HG02943 (cell line): Measurements from ENCODE around the gene EIF4G1.
"Not testable (repeated sequence)": the region's sequence is repeated elsewhere in the genome, so short reads cannot be mapped to it uniquely, and the experiment has no call there.

Experiments
- ATAC-seq: cut with Tn5 transposase; IDR thresholded peaks from one replicate; pipeline ENCODE4 v1.9.1; 2021; ENCODE audit warnings: mild to moderate bottlenecking, low read depth, moderate library complexity; ENCODE audit not compliant: unreplicated experiment

The EIF4G1 gene

DNA sequence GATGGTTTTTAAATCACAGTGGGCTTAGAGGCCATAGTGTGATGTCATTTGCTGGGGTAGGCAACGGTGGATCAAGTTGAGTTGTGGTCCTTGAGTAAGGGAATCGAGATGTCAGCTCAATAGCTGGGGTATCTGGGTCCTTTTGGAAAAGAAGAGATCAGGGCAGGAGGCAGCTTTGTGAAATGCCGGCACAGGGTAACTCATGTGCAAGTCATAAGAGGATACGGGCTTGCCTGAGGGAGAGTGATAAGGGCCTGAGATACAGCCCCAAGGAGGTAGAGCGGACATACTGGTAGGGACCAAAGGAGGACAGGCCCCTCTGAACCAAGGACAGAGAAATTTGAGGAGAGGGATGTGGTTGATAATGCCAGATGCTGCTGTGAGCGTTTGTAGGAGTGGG, 18.8 kb downstream of the EIF4G1 start:
- ATAC-seq, result no peak

DNA sequence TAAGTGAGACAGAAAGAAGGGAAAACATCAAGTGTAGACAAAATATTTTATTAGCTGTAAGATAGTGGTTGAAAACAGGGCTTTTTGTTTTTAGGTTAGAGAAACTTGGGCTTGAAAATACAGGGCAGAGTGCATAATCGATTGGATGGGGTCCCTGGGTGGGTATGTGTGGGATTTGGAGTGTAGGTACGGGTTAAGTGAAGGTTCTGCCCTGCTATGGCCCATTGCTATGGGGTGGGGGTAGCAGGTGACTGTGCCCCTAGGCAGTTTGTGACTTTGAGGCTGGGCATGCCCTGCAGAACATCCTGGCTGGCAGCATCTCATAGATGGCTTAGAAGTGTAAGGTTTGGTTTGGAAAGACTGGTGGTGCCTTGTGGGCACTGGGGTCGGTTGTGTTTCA, 19.3 kb downstream of the EIF4G1 start:
- ATAC-seq, result no peak

DNA sequence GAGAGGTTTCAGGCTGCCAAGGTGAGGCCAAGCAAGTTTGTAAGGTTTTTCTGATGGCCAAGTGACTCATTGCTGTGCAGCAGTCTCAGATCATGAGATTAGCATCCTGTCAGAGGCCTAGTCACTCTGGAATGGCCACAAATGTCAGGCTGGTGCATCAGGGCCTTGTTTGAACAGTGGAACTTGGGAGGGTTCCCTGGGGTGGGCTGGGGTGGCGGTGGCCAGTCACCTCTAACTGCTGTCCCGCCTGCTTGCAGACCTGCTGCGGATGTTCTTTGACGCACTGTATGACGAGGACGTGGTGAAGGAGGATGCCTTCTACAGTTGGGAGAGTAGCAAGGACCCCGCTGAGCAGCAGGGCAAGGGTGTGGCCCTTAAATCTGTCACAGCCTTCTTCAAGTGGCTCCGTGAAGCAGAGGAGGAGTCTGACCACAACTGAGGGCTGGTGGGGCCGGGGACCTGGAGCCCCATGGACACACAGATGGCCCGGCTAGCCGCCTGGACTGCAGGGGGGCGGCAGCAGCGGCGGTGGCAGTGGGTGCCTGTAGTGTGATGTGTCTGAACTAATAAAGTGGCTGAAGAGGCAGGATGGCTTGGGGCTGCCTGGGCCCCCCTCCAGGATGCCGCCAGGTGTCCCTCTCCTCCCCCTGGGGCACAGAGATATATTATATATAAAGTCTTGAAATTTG, 20.2 kb downstream of the EIF4G1 start:
- ATAC-seq, result no peak

DNA sequence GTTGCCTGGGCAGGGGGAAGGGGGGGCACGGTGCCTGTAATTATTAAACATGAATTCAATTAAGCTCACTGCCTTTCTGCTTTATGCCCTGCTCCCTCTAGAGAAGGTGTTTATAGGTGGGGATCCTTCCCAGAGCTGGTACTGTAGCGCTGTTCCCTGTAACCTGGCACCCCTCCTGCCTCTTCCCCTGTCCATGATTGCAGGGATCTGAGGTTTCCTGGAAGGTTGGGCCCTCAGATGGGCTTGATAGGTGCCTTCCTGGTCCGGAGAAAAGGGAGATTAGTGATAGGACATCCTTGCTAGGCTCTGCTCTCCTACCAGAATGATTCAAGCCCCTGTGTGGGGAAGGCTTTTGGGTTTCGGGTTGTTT, 20.9 kb downstream of the EIF4G1 start:
- ATAC-seq, result peak; percentile 22

DNA sequence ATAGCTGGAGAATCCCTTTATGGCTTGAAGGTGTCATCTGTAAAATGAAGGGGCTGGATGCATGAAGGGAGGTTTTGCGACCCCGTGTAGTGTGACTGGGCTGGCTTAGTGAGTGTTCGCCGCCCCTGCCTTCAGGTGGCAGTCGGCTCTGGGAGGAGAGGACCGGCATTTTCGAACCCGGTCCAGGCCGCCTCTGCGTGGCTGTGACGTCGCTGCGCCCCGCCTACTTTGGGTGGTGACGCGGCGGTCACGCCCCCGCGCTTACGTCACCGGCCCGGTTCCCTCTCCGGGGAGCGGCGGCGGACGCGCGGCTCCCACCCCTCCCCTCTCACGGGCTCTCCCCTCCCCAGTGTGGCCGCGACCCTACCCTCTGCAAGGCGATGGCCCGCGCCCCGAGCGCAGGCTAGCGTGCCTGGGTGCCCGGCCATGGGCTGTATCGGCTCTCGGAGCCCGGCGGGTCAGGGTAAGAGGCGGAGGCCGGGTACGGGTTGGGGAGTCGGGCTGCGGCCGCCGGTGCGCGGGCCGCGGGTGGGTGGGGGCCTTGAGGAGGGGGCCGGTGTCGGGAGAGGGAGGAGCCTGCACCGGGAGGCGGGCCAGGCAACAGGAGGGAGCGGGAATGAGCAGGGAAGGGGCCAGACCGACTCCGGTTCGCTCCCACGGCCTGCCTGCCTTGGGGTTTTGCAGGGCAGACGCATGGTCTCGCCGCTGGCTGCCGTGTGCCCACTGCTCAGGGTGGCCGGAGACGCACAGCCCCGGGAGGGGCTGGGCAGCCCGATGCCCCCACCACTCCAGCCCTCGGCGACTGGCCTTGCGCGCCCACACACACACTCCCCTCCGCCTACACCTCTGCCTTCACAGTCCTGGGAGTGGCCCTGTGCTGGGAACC, 21.5 kb downstream of the EIF4G1 start:
- peak; percentile 63 for ATAC-seq

DNA sequence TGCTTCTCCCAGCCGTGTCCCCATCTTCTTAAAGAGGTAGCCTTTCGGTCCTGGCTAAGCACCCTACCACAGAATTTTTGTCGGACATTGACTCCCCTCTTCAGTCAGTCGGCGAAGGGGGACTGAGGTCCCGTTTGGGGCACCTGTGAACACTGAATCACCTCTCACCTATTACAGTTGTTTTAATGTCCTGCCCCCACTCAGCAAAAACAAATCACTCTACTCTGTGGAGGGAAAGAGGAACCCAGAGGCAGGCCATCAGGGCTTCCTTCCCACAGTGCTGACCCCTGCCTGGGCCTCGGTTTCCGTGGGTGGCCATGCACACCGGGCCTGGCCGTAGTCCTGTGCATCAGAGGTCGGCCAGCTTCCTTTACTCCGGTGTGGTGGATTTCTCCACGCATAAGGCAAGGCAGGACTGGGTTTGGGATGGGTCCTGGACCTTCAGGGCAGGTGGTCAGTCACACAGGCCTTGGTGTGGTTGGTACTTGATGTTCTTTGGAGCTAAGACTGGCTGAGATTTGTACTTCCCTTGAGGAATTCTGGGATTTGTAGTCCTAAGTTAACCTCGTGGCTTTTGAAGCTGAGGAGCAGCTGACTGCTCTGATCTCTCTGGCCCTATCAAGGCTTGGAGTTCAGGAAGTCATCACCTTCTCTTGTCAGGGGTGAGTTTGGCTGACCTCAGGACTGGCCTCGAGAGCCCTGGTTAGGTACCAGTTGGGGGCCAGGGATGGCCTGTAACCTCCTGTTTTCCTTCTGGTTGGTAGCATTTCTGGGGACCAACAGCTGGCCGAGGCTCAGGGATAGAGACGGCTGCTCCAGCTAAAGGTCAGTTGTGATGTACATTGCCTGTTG, 22.4 kb downstream of the EIF4G1 start:
- no peak for ATAC-seq

DNA sequence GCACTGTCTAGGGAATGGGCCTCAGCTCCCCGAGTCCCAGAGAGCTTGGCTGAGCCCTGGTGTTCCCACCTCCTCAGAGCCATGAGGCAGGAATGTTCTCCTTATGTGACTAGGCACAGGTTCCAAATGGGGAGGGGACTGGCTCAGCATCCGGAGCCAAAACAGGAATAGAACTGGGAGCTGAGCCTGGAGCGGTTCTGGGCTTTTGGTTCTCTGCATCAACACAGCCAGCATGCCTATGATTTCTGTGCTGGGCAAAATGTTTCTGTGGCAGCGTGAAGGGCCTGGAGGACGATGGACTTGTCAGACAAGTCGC, 23.0 kb downstream of the EIF4G1 start, which contains the start of gene FAM131A:
Gene FAM131A, plus strand, starts transcription at position 202 of the 316 bp plus-strand sequence. Its CDS starts 31 bp downstream, at position 233.
- no peak for ATAC-seq

- no peak for ATAC-seq
Observed at GRCh38 chr3:184337981-184338380, 23.6 kb downstream of the EIF4G1 start.

DNA sequence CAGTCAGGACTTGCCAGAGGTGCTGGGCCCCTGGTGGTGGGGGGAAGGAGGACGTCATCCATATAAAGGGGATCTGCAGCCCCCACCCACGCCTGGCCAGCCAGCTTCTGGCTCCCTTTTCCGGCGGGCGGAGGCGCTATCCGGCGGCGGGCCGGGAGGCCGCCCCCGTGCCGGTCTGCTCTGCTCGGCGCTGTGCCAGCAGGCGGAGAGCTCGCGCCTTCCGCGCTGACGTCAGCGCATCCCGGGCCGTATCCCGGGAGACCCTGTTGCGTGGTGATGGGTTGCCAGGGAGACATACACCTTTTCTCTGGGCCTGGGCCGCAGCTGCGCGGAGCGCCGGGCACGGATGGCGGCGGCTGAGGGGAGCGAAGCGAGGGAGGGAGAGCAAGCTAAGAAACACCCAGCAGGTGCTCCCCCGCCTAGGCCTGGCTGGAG, 24.1 kb downstream of the EIF4G1 start:
- no peak for ATAC-seq

DNA sequence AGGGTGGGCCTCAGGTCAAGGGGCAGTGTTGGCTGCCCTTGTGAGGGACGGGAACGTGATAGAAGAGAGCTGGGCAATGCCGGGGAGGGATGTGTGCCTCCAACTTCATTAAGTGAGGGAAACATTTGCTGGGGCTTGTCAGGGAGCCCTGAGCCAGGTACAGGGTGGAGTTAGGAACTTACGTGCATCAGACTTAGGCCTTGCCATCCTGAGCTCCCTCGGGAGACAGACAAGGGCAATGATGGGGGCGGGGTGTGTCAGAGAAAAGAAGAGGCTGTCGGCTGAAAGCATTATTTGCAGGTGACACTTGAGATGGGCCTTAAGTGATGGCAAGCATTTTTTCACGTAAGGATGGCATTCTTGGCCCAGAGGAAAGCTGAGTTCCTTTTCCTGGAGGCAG, 24.6 kb downstream of the EIF4G1 start:
- no peak for ATAC-seq

DNA sequence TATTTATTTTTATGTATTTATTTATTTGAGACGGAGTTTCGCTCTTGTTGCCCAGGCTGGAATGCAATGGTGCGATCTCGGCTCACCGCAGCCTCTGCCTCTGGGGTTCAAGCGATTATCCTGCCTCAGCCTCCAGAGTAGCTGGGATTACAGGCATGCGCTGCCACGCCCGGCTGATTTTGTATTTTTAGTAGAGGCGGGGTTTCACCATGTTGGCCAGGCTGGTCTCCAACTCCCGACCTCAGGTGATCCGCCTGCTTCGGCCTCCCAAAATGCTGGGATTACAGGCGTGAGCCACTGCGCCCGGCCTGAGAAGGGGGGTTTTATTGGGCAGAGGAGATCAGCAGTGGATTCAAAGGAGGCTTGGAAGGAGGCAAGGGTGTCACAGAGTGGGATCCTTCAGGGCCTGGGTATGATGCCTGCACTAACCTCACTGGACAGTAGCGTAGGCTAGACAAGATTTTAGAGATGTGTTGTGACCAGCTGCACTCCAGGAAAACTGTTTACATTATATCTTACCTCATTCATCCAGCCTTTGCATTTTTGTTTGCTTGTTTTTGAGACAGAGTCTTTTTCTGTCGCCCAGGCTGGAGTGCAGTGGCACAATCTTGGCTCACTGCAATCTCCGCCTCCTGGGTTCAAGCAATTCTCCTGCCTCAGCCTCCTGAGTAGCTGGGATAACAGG, 25.2 kb downstream of the EIF4G1 start:
- ATAC-seq, result not testable (repeated sequence)

GRCh38 chr3:184341925-184342324, 27.5 kb downstream of the EIF4G1 start:
- no peak for ATAC-seq

DNA sequence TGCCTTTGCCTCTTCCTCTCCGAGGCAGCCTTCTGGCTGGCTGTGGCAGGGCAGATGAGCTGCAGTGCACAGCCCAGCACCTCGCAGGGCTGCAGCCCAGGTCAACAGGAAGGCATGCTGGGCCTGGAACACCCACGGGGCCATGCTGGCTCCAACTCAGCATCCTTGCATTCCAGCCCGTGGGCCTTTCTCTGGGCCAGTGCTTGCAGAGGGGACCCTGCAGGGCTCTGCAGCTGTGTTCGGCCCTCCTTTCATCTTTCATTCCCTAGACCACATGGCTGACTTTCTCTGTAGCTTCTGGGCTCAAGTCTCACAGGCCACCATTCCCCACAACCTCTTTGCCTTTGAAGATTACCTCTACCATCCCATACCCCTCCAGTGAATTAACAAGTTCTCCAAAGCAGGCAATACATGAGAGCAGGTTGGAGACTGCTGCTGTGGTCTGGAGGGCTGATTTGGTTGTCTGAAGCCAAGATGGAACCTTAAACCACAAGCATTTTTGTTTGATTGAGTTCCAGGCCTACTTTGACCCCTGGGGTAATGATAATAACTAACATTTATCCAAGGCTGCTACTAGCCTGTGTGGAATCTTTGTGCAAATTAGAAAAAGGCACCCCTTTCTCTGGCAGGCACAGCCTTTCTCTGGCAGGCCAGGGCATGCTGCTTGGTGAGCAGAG, 28.9 kb downstream of the EIF4G1 start:
- ATAC-seq, result no peak

- no peak for ATAC-seq
Observed at GRCh38 chr3:184344579-184345316, 30.3 kb downstream of the EIF4G1 start.

DNA sequence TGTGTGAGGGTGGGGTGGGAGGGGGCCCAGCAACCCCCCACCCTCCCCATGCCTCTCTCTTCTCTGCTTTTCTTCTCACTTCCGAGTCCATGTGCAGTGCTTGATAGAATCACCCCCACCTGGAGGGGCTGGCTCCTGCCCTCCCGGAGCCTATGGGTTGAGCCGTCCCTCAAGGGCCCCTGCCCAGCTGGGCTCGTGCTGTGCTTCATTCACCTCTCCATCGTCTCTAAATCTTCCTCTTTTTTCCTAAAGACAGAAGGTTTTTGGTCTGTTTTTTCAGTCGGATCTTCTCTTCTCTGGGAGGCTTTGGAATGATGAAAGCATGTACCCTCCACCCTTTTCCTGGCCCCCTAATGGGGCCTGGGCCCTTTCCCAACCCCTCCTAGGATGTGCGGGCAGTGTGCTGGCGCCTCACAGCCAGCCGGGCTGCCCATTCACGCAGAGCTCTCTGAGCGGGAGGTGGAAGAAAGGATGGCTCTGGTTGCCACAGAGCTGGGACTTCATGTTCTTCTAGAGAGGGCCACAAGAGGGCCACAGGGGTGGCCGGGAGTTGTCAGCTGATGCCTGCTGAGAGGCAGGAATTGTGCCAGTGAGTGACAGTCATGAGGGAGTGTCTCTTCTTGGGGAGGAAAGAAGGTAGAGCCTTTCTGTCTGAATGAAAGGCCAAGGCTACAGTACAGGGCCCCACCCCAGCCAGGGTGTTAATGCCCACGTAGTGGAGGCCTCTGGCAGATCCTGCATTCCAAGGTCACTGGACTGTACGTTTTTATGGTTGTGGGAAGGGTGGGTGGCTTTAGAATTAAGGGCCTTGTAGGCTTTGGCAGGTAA, 31.1 kb downstream of the EIF4G1 start:
- ATAC-seq, result no peak

DNA sequence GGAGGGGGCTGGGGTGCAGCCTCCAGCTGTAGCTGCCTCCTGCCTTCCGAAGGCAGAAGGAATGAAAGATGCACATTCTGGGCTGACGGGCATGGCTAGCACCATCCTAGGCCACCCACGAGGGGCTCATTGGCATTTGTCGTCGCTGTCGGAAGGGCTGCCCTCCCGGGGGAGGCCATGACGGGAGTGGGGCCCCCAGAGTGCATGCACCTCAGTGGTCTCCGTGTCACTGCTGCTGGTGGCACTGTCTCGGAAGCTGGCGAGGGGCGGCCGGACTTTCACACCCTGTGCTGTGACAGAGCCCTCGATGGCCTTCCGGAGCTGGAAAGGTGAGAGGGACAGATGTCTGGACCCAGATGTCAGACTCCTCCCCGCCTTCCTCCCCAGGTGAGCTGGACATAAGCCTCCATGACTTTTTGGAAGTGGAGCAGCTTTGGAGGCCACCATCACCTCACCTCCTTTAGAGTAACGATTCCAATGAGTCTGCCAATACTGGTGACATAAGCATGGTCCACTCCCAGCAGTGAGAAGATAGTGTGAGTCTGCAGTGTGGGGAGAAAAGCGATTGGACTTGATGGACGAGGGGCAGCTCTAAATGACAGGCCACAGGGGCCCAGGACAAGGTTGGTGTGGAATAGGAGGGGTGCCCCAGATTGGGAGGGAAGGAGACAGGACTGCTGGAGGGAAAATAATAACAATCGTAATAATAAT, 32.2 kb downstream of the EIF4G1 start:
- no peak for ATAC-seq

- ATAC-seq, result no peak
Observed at GRCh38 chr3:184347321-184348056, 33.1 kb downstream of the EIF4G1 start.
